NT2/D1 (cell line): Measurements from ENCODE around the gene ASNSD1.

Experiments
- SUZ12 ChIP-seq: IDR thresholded peaks from 2 replicates; pipeline ENCODE4 v1.6.1; 2011; ENCODE audit not compliant: insufficient read length, insufficient read depth; ENCODE audit errors: extremely low read depth
- ZNF274 ChIP-seq: IDR thresholded peaks from 2 replicates; pipeline ENCODE4 v1.6.1; 2011; ENCODE audit warnings: mild to moderate bottlenecking, low read depth, low read length

GRCh38 chr2:189629531-189630453 lies 31.5 kb upstream of the ASNSD1 start:
- TF ChIP-seq ZNF274 = no peak
- no peak for TF ChIP-seq SUZ12
